GM18498 (cell line): ENCODE data around the gene DNMT3A.
"Not testable (repeated sequence)": the region's sequence is repeated elsewhere in the genome, so short reads cannot be mapped to it uniquely, and the experiment has no call there.

Source experiments
- ATAC-seq: cut with Tn5 transposase; IDR thresholded peaks from one replicate; pipeline ENCODE4 v1.9.1; 2021; ENCODE audit warnings: mild to moderate bottlenecking, moderate library complexity; ENCODE audit not compliant: unreplicated experiment

The DNMT3A gene

GRCh38 chr2:25215948-25216679 lies 125.6 kb downstream of the DNMT3A start:
- ATAC-seq: peak; percentile 81

DNA sequence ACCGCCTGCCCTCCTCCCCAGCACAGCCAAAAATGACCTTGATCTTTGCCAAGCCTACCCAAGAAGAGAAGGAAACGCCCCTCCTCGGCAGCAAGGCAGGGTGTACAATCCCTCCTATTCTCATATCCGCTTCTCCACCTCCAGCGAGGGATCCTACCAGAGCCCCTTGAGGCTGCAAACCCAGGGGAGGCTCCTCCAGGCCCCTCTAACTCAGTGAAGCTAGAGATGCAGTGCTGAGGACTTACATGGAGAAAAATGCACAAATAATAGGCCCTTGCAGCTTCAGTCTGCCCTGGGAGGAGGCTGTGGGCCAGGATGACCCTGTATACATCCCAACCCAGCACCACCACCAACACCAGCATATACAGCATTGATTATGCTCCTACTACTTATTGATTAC lies 126.5 kb downstream of the DNMT3A start:
- ATAC-seq: no peak

- ATAC-seq: no peak
These were observed 128.5 kb downstream of the DNMT3A start for GRCh38 chr2:25213229-25213628.

GRCh38 chr2:25210923-25211322 lies 130.8 kb downstream of the DNMT3A start:
- not testable (repeated sequence) for ATAC-seq

DNA sequence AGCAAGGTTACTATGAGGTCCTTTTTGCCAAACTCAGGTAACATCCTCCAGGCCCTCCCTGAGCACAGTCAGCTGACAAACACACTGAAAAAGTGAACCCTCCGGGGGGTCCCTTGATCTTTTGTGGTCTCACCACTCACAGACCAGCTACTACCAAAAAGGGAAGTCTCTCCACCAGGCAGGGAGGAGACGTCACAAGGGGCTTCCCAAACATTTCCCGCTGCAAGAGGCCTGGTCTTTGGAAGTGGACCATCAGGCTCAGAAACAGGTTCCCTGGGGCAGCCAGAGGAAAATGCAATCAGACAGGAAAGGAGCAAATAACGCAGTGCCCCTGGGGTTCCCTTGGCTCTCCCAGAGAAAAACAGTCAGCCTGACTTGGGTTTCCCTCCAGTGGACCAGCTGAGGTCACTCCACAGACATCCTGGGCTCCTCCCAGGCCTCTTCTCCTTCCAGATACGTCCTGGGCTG lies 134.6 kb downstream of the DNMT3A start:
- ATAC-seq: no peak

DNA sequence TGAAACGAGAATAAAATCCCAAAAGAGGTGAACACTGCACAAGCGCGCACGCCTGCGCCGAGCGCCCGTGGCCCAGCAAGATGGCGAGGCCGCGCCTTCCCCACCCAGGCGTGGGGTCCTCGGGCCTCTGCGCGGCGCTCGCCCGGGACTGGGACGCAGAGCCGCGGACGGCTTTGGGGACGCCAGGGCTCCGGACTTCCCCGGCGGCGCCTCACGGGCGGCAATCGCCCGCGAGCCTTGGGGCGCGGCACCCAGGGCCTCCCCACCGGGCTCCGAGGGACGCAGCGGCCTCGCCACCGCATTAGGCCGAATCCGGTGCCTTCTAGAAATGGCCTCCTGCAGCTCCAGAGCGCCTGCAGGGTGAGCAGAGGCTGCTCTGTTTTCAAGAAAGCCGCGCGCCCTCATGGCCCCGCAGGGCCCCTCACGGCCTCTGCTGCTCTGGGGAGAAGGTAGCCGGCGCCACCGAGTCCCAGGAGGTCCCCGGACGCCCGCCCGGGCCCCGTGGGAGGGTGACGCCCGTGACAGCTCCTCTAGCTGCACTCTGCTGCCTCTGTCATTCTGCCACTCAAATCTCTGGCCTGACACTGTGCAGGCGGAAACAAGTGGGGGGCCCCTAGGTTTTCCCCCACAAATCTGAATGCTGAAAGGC lies 137.4 kb downstream of the DNMT3A start:
- peak; percentile 62 for ATAC-seq

GRCh38 chr2:25202275-25202674 lies 139.4 kb downstream of the DNMT3A start:
- no peak for ATAC-seq

DNA sequence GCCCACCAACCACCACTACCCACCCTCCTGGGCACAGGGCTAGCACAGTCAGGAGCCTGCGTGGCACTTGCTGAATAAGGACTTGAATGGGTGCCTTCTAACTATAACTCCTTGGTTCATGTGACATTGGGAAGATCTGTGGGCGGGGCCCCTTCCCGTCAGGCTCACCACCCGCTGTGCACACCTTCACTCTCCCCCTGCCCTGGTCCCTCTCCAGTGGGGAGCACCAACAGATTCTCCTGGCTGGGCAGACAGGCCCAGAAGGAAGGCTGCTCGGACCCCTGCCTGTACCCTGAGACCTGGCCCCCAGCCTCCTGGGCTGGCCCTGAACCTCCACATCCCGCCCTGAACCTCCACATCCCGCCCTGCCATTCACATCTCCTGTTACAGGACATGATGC lies 139.9 kb downstream of the DNMT3A start:
- no peak for ATAC-seq

DNA sequence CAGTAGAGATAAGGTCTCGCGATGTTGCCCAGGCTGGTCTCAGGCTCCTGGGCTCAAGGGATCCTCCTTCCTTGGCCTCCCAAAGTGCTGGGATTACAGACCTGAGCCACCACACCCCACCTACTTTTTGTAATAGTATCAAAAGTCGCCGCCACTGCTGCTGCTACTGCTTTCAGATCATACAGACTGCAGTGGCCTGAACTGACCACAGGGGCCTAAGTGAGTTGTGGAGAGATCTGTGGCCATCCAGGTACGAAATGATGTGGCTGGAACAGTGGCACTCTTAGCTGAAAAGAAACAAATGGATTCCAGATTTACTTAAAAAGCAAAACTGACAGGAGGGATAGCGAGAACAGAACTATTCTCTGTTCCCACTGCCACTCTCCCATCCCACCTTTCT lies 140.5 kb downstream of the DNMT3A start:
- ATAC-seq: no peak

GRCh38 chr2:25198576-25198975 lies 143.1 kb downstream of the DNMT3A start:
- no peak for ATAC-seq

- no peak for ATAC-seq
These were observed 143.6 kb downstream of the DNMT3A start for GRCh38 chr2:25198209-25198525.

- no peak for ATAC-seq
These were observed 144.2 kb downstream of the DNMT3A start for GRCh38 chr2:25197336-25198208.

- no peak for ATAC-seq
These were observed 147.1 kb downstream of the DNMT3A start for GRCh38 chr2:25194576-25195122.

GRCh38 chr2:25190536-25190935 lies 151.2 kb downstream of the DNMT3A start:
- no peak for ATAC-seq

GRCh38 chr2:25188405-25188804 lies 153.3 kb downstream of the DNMT3A start:
- ATAC-seq: no peak

GRCh38 chr2:25187729-25188350 lies 153.9 kb downstream of the DNMT3A start:
- no peak for ATAC-seq

GRCh38 chr2:25184254-25184653 lies 157.5 kb downstream of the DNMT3A start:
- no peak for ATAC-seq

- ATAC-seq: no peak
These were observed 162.7 kb downstream of the DNMT3A start for GRCh38 chr2:25178976-25179375.
